Measurements from ENCODE around the gene ITGA1.
"Not testable (repeated sequence)": the region's sequence is repeated elsewhere in the genome, so short reads cannot be mapped to it uniquely, and the experiment has no call there.

The ITGA1 gene

GRCh38 chr5:52838326-52839015 lies 50.8 kb downstream of the ITGA1 start:
- no peak for FAIRE-seq
- DNase-seq (ENCODE audit: insufficient read length), result no peak

GRCh38 chr5:52839285-52839684 lies 51.6 kb downstream of the ITGA1 start:
- FAIRE-seq (no peak), DNase-seq (ENCODE audit: insufficient read length) (no peak)
- TF ChIP-seq TAF1 (IDR thresholded peaks at IDR 0.05; ENCODE audit: borderline replicate concordance, low read depth, low read length), result no peak
- no peak for TF ChIP-seq POLR2A (IDR thresholded peaks at IDR 0.05; ENCODE audit: low read depth, low read length)
- TF ChIP-seq POLR2AphosphoS5 (IDR thresholded peaks at IDR 0.05; ENCODE audit: low read depth, low read length), result no peak

More at GRCh38 chr5:52838326-52839015, 50.8 kb downstream of the ITGA1 start:
- TF ChIP-seq POLR2AphosphoS5 (IDR thresholded peaks at IDR 0.05; ENCODE audit: low read depth, low read length) (no peak), TAF1 (IDR thresholded peaks at IDR 0.05; ENCODE audit: borderline replicate concordance, low read depth, low read length) (no peak), POLR2A (IDR thresholded peaks at IDR 0.05; ENCODE audit: low read depth, low read length) (no peak)

GRCh38 chr5:52840277-52841050 lies 52.7 kb downstream of the ITGA1 start:
- DNase-seq (ENCODE audit: insufficient read length) (no peak), FAIRE-seq (no peak)
- TF ChIP-seq POLR2A (IDR thresholded peaks at IDR 0.05; ENCODE audit: low read depth, low read length) (no peak), POLR2AphosphoS5 (IDR thresholded peaks at IDR 0.05; ENCODE audit: low read depth, low read length) (no peak), TAF1 (IDR thresholded peaks at IDR 0.05; ENCODE audit: borderline replicate concordance, low read depth, low read length) (no peak)

GRCh38 chr5:52841114-52841513 lies 53.4 kb downstream of the ITGA1 start:
- no peak for TF ChIP-seq POLR2A (IDR thresholded peaks at IDR 0.05; ENCODE audit: low read depth, low read length)
- no peak for TF ChIP-seq TAF1 (IDR thresholded peaks at IDR 0.05; ENCODE audit: borderline replicate concordance, low read depth, low read length)
- TF ChIP-seq POLR2AphosphoS5 (IDR thresholded peaks at IDR 0.05; ENCODE audit: low read depth, low read length), result no peak
- FAIRE-seq (no peak), DNase-seq (ENCODE audit: insufficient read length) (no peak)

GRCh38 chr5:52842111-52842510 lies 54.4 kb downstream of the ITGA1 start:
- DNase-seq (ENCODE audit: insufficient read length) (no peak), FAIRE-seq (no peak)
- TF ChIP-seq POLR2AphosphoS5 (IDR thresholded peaks at IDR 0.05; ENCODE audit: low read depth, low read length) (no peak), TAF1 (IDR thresholded peaks at IDR 0.05; ENCODE audit: borderline replicate concordance, low read depth, low read length) (no peak)

- DNase-seq (ENCODE audit: insufficient read length) (no peak), FAIRE-seq (no peak)
- TF ChIP-seq POLR2A (IDR thresholded peaks at IDR 0.05; ENCODE audit: low read depth, low read length) (no peak), POLR2AphosphoS5 (IDR thresholded peaks at IDR 0.05; ENCODE audit: low read depth, low read length) (no peak), TAF1 (IDR thresholded peaks at IDR 0.05; ENCODE audit: borderline replicate concordance, low read depth, low read length) (no peak)
These were observed 57.2 kb downstream of the ITGA1 start for GRCh38 chr5:52844885-52845284.

- TF ChIP-seq POLR2A (IDR thresholded peaks at IDR 0.05; ENCODE audit: low read depth, low read length), result no peak
- no peak for TF ChIP-seq TAF1 (IDR thresholded peaks at IDR 0.05; ENCODE audit: borderline replicate concordance, low read depth, low read length)
- no peak for TF ChIP-seq POLR2AphosphoS5 (IDR thresholded peaks at IDR 0.05; ENCODE audit: low read depth, low read length)
- FAIRE-seq (no peak), DNase-seq (ENCODE audit: insufficient read length) (no peak)
These were observed 58.6 kb downstream of the ITGA1 start for GRCh38 chr5:52846182-52846842.

- DNase-seq (ENCODE audit: insufficient read length); FAIRE-seq: not testable (repeated sequence)
These were observed 61.0 kb downstream of the ITGA1 start for GRCh38 chr5:52848688-52849087.

GRCh38 chr5:52849544-52849943 lies 61.8 kb downstream of the ITGA1 start:
- no peak for TF ChIP-seq POLR2A (IDR thresholded peaks at IDR 0.05; ENCODE audit: low read depth, low read length)
- TF ChIP-seq POLR2AphosphoS5 (IDR thresholded peaks at IDR 0.05; ENCODE audit: low read depth, low read length), result no peak
- TF ChIP-seq TAF1 (IDR thresholded peaks at IDR 0.05; ENCODE audit: borderline replicate concordance, low read depth, low read length), result no peak
- FAIRE-seq, result no peak
- no peak for DNase-seq (ENCODE audit: insufficient read length)

GRCh38 chr5:52853650-52854049 lies 65.9 kb downstream of the ITGA1 start:
- FAIRE-seq (no peak), DNase-seq (ENCODE audit: insufficient read length) (no peak)
- TF ChIP-seq POLR2A (IDR thresholded peaks at IDR 0.05; ENCODE audit: low read depth, low read length), result no peak
- no peak for TF ChIP-seq TAF1 (IDR thresholded peaks at IDR 0.05; ENCODE audit: borderline replicate concordance, low read depth, low read length)
- no peak for TF ChIP-seq POLR2AphosphoS5 (IDR thresholded peaks at IDR 0.05; ENCODE audit: low read depth, low read length)

GRCh38 chr5:52854301-52854700 lies 66.6 kb downstream of the ITGA1 start:
- TF ChIP-seq POLR2A (IDR thresholded peaks at IDR 0.05; ENCODE audit: low read depth, low read length), result no peak
- TF ChIP-seq POLR2AphosphoS5 (IDR thresholded peaks at IDR 0.05; ENCODE audit: low read depth, low read length), result no peak
- TF ChIP-seq TAF1 (IDR thresholded peaks at IDR 0.05; ENCODE audit: borderline replicate concordance, low read depth, low read length), result no peak
- DNase-seq (ENCODE audit: insufficient read length) (no peak), FAIRE-seq (no peak)

GRCh38 chr5:52854949-52855348 lies 67.2 kb downstream of the ITGA1 start:
- FAIRE-seq (no peak), DNase-seq (ENCODE audit: insufficient read length) (no peak)

More at GRCh38 chr5:52854949-52855348, 67.2 kb downstream of the ITGA1 start:
- TF ChIP-seq POLR2A (IDR thresholded peaks at IDR 0.05; ENCODE audit: low read depth, low read length), result no peak
- no peak for TF ChIP-seq TAF1 (IDR thresholded peaks at IDR 0.05; ENCODE audit: borderline replicate concordance, low read depth, low read length)
- TF ChIP-seq POLR2AphosphoS5 (IDR thresholded peaks at IDR 0.05; ENCODE audit: low read depth, low read length), result no peak
